ENCODE results near the gene THBS1.

DNA sequence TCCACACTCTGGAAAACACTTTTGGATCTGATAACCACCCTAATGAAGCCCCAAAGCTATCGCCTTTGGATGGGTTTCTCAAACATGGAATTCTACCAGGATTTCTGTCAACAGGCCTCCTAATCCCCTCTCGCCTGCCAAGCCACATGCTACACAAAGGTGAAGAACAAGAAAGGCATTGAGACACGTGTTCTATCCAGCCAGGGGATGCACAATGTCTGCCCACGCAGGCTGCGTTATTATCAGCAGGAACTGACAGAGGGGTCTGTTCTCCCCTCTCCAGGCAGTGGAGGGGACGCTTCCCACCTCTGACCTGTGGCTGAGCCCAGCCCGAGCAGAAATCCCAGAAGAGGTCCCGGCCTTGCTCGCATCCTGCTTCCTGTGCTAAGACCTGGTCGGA lies 45.4 kb upstream of the THBS1 start:
- TF ChIP-seq POLR2AphosphoS5 (IDR thresholded peaks at IDR 0.05; ENCODE audit: borderline replicate concordance, low read depth, low read length) (no peak), EZH2 (IDR thresholded peaks at IDR 0.05) (no peak), FOXP2 (optimal IDR thresholded peaks at IDR 0.05; ENCODE audit: control extremely low read depth, extremely low read length, insufficient read depth) (no peak)
